ENCODE data around the gene NT5DC1. TPM values are rescaled to one million over a fixed set of nuclear protein-coding genes. Genes with fewer than 3 reads are reported as not detected.

NT5DC1 gene
- total RNA-seq, 2 donors from 2014 or later, result 49.2 to 55.8 TPM

GRCh38 chr6:116191881-116192280, 91.2 kb downstream of the NT5DC1 start:
- no peaks in the 10 kb centered on the region for H3K4me1 Mint-ChIP-seq (ENCODE audit: low read depth)
- H3K27me3 Mint-ChIP-seq (ENCODE audit: low read depth), result no peaks in the 10 kb centered on the region
- H3K27ac Mint-ChIP-seq, result no peak overlapping the region
- no peak for DNase-seq
- H3K4me3 Mint-ChIP-seq, result no peak overlapping the region
- H3K9me3 Mint-ChIP-seq, result no peaks in the 10 kb centered on the region
- no peak for ATAC-seq (replicated peaks in 1 of 2)
- peaks cover 1 to 2% of the 10 kb centered on the region in 2 donors for H3K36me3 Mint-ChIP-seq (ENCODE audit: insufficient read depth in 2 of 2)

GRCh38 chr6:116192786-116193185, 92.1 kb downstream of the NT5DC1 start:
- Mint-ChIP-seq H3K27ac (no peak overlapping the region), H3K9me3 (no peaks in the 10 kb centered on the region), H3K4me1 (ENCODE audit: low read depth) (no peaks in the 10 kb centered on the region), H3K4me3 (no peak overlapping the region), H3K27me3 (ENCODE audit: low read depth) (no peaks in the 10 kb centered on the region), H3K36me3 (ENCODE audit: insufficient read depth in 2 of 2) (peaks cover 1 to 2% of the 10 kb centered on the region in 2 donors)
- ATAC-seq (replicated peaks in 1 of 2) (no peak), DNase-seq (no peak)

DNA sequence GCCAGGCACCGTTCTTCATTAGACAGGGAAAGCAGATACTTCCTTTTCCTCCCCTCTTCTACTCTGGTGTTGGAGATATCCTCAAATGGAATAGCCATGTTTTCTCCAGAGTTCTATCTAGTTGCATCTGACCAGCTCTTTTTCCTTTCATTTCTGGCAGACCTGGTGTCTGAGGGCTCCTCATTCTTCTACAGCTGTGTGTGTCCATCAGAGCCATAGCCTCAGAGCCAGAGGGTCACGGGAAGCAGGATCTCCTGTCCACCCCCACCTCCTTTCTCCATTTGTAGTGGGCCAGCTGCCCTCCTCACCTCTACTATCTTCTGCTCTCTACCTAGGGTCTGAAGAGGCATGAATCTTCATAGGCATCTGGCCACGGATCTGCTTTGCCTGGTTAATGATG, 96.2 kb downstream of the NT5DC1 start:
- Mint-ChIP-seq H3K9me3 (no peaks in the 10 kb centered on the region), H3K27ac (no peak overlapping the region), H3K4me3 (no peak overlapping the region), H3K36me3 (ENCODE audit: insufficient read depth in 2 of 2) (no peaks in the 10 kb centered on the region), H3K27me3 (ENCODE audit: low read depth) (no peaks in the 10 kb centered on the region), H3K4me1 (ENCODE audit: low read depth) (no peaks in the 10 kb centered on the region)
- DNase-seq (no peak), ATAC-seq (replicated peaks in 1 of 2) (no peak)

- H3K9me3 Mint-ChIP-seq, result no peaks in the 10 kb centered on the region
- ATAC-seq (replicated peaks in 1 of 2), result no peak
- no peak for DNase-seq
- no peak overlapping the region for H3K27ac Mint-ChIP-seq
- no peaks in the 10 kb centered on the region for H3K27me3 Mint-ChIP-seq (ENCODE audit: low read depth)
- H3K4me3 Mint-ChIP-seq, result no peak overlapping the region
- no peaks in the 10 kb centered on the region for H3K4me1 Mint-ChIP-seq (ENCODE audit: low read depth)
- H3K36me3 Mint-ChIP-seq (ENCODE audit: insufficient read depth in 2 of 2), result no peaks in the 10 kb centered on the region
These were observed 100.1 kb downstream of the NT5DC1 start for GRCh38 chr6:116200619-116201249.

DNA sequence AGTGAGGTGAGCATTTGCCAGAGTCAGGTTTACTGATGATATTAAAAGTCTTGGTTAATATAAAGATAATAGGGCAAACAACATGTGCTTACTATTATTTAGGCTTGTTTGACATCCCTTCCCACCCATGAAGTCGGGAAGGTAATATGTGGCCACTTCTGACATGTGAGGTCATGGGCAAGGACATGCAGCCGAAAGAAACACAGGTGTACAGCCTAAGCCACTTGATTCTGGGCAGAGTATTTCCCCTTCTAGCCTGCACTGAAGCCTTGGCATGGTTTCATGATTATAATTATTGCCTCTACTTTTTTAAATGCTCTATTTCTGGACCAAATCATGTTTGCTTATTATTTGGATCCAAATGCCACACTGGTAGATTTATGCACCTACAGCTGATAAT, 100.9 kb downstream of the NT5DC1 start:
- H3K27ac Mint-ChIP-seq, result no peak overlapping the region
- no peak overlapping the region for H3K4me3 Mint-ChIP-seq
- no peaks in the 10 kb centered on the region for H3K27me3 Mint-ChIP-seq (ENCODE audit: low read depth)
- no peaks in the 10 kb centered on the region for H3K9me3 Mint-ChIP-seq
- DNase-seq (no peak), ATAC-seq (replicated peaks in 1 of 2) (no peak)
- no peaks in the 10 kb centered on the region for H3K4me1 Mint-ChIP-seq (ENCODE audit: low read depth)
- H3K36me3 Mint-ChIP-seq (ENCODE audit: insufficient read depth in 2 of 2), result no peaks in the 10 kb centered on the region

- ATAC-seq (replicated peaks in 1 of 2), result no peak
- no peaks in the 10 kb centered on the region for H3K27me3 Mint-ChIP-seq (ENCODE audit: low read depth)
- no peaks in the 10 kb centered on the region for H3K9me3 Mint-ChIP-seq
- H3K4me3 Mint-ChIP-seq, result no peak overlapping the region
- no peaks in the 10 kb centered on the region for H3K4me1 Mint-ChIP-seq (ENCODE audit: low read depth)
- no peak for DNase-seq
- H3K36me3 Mint-ChIP-seq (ENCODE audit: insufficient read depth in 2 of 2), result no peaks in the 10 kb centered on the region
- no peak overlapping the region for H3K27ac Mint-ChIP-seq
These were observed 104.6 kb downstream of the NT5DC1 start for GRCh38 chr6:116205281-116205680.

DNA sequence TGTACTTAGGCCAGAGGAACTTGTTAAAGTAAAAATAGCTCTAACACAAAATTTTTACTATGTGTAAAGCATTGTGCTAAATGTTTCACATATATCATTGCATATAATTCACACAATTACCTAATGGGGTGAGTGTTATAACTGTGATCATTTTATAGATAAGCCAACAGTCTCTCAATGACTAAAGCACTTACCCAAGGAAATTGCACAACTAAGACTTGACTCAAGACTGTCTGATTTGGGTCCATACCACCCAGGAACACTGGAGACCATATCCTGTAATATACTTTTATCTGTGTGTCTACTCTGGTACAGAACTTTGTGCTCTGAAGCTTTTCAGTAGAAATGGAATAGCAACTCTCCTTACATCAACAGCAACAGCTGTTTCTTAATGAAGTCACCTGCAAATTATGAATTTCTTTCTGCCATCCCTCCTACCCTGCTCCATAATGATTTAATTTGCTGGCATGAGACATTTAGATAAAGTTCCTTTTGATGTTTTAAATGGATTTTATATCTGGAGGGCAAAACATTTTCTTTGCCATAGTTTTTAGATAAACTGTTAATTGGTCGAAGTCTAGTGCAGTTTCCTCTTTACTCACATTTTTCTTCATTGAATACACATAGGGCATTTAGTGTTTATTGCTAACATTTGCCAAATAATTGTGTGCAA, 105.7 kb downstream of the NT5DC1 start:
- Mint-ChIP-seq H3K4me1 (ENCODE audit: low read depth) (no peaks in the 10 kb centered on the region), H3K4me3 (no peak overlapping the region), H3K27ac (no peak overlapping the region), H3K27me3 (ENCODE audit: low read depth) (no peaks in the 10 kb centered on the region), H3K36me3 (ENCODE audit: insufficient read depth in 2 of 2) (no peaks in the 10 kb centered on the region), H3K9me3 (no peaks in the 10 kb centered on the region)
- DNase-seq (no peak), ATAC-seq (replicated peaks in 1 of 2) (peak in 1 of 2 donors; percentile 44)

DNA sequence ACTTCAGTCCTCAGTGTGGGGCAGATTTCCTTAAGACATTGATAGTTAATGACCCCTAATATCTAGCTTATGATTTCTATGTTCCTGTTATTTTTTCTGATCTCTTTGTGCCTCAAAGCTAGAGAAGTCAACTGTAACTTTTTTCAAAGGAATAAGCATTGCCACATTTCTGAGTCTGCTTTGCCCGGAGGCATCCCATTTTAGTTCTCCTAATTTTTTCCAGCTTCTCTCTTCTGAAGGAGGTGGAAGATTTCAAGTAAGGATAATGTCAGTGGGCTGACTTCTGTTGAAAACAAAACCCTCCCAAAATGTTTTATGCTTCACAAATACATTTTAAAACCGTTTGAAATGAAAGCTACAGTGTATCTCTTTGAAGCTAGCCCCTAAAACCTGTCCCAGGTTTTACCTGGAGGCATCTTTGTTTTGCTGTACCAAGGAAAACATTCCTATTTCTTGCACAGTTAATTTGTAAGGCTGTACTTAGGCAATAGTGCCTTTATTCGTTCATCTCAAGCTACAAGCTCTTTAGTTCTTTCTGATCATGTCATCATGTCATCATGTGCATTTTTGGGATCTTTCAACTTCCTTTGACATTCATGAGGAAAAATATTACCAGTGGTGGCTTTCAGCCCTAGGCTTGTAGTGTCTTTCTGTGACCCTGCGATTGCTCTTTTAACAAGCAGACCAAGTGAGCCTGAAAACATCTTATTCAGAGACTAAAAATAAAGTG, 107.6 kb downstream of the NT5DC1 start:
- no peaks in the 10 kb centered on the region for H3K9me3 Mint-ChIP-seq
- H3K4me3 Mint-ChIP-seq, result no peak overlapping the region
- H3K4me1 Mint-ChIP-seq (ENCODE audit: low read depth), result no peaks in the 10 kb centered on the region
- no peak overlapping the region for H3K27ac Mint-ChIP-seq
- H3K27me3 Mint-ChIP-seq (ENCODE audit: low read depth), result no peaks in the 10 kb centered on the region
- DNase-seq (no peak), ATAC-seq (replicated peaks in 1 of 2) (no peak)
- H3K36me3 Mint-ChIP-seq (ENCODE audit: insufficient read depth in 2 of 2), result no peaks in the 10 kb centered on the region

DNA sequence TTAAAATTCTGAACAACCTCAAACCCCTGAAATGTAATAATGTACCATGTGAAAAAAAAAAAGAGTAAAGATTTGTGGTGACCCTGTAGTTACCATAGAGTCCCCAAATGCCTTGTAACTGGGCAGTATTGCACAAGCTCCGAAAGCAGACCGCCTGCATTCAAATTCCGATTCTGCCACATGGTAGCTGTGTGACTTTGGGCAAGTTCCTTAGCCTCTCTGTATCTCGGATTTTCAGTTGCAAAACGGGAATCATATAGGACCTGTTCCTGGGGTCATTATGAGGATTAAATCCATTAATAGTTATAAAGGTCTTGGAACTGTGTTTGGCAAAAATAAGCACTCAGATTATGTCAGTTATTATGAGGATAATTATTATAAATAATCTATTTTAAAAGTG, 109.7 kb downstream of the NT5DC1 start:
- Mint-ChIP-seq H3K27me3 (ENCODE audit: low read depth) (no peaks in the 10 kb centered on the region), H3K9me3 (no peaks in the 10 kb centered on the region), H3K4me3 (no peak overlapping the region), H3K36me3 (ENCODE audit: insufficient read depth in 2 of 2) (no peaks in the 10 kb centered on the region), H3K4me1 (ENCODE audit: low read depth) (no peaks in the 10 kb centered on the region), H3K27ac (no peak overlapping the region)
- ATAC-seq (replicated peaks in 1 of 2) (no peak), DNase-seq (no peak)

DNA sequence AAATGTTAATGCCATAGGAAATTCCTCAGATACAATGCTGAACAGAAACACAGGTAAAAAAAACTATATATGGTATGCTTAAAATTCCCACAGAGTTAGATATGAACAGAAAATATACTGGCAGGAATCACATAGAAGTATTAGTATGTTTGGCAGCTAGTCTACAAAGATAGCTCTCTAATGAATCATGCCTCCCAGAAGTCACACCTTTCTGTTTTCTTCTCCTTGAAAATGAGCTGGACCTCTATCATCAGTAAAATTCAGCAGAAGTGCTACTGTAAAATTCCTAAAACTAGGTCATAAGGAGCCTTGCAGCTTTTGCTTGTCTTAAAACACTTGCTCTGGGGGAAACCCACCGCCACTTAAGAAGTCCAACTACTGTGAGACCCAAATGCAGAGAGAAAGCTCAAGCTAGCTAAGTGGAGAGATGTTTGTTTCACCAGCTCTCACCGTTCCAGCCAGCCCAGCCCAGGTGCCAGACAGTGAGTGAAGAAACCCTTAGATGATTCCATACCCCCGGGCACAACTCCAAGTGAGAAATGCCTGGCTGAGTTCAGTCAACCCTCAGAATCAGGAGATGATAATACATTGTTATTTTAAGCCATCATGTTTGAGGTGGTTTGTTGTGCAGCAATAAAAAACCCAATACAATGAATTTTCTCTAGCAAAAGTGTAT, 110.2 kb downstream of the NT5DC1 start:
- no peaks in the 10 kb centered on the region for H3K4me1 Mint-ChIP-seq (ENCODE audit: low read depth)
- no peak overlapping the region for H3K4me3 Mint-ChIP-seq
- ATAC-seq (replicated peaks in 1 of 2), result no peak
- DNase-seq, result no peak
- H3K9me3 Mint-ChIP-seq, result no peaks in the 10 kb centered on the region
- no peaks in the 10 kb centered on the region for H3K36me3 Mint-ChIP-seq (ENCODE audit: insufficient read depth in 2 of 2)
- H3K27ac Mint-ChIP-seq, result no peak overlapping the region
- H3K27me3 Mint-ChIP-seq (ENCODE audit: low read depth), result no peaks in the 10 kb centered on the region

- ATAC-seq (replicated peaks in 1 of 2) (no peak), DNase-seq (no peak)
- no peak overlapping the region for H3K27ac Mint-ChIP-seq
- H3K4me1 Mint-ChIP-seq (ENCODE audit: low read depth), result peaks cover 5% of the 10 kb centered on the region
- H3K36me3 Mint-ChIP-seq (ENCODE audit: insufficient read depth in 2 of 2), result no peaks in the 10 kb centered on the region
- H3K4me3 Mint-ChIP-seq, result no peak overlapping the region
- no peaks in the 10 kb centered on the region for H3K9me3 Mint-ChIP-seq
- no peaks in the 10 kb centered on the region for H3K27me3 Mint-ChIP-seq (ENCODE audit: low read depth)
These were observed 114.0 kb downstream of the NT5DC1 start for GRCh38 chr6:116214681-116215080.

GRCh38 chr6:116215414-116215813, 114.8 kb downstream of the NT5DC1 start:
- Mint-ChIP-seq H3K9me3 (no peaks in the 10 kb centered on the region), H3K36me3 (ENCODE audit: insufficient read depth in 2 of 2) (no peaks in the 10 kb centered on the region), H3K27ac (no peak overlapping the region), H3K4me3 (no peak overlapping the region), H3K27me3 (ENCODE audit: low read depth) (no peaks in the 10 kb centered on the region), H3K4me1 (ENCODE audit: low read depth) (peaks cover 5% of the 10 kb centered on the region)
- ATAC-seq (replicated peaks in 1 of 2) (no peak), DNase-seq (no peak)

DNA sequence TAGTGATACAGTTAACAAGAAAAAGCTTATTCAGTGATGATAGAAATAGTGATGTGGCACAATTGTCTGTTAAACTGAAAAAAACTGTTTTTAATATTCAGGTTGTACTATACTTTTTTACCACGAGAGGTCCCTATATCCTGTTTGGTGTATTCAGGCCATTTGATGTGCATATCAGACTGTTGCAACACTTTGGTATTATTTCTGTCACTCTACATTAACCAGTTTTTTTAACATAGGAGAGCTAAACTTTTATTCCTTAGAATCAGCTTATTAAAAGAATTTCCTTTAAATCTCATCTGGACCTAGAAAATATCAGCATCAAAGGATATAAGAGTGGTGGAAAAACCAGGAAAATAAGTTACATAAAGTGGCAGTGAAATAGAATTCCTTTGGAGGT, 116.4 kb downstream of the NT5DC1 start:
- Mint-ChIP-seq H3K9me3 (no peaks in the 10 kb centered on the region), H3K36me3 (ENCODE audit: insufficient read depth in 2 of 2) (no peaks in the 10 kb centered on the region), H3K27me3 (ENCODE audit: low read depth) (no peaks in the 10 kb centered on the region), H3K4me1 (ENCODE audit: low read depth) (peaks cover 5% of the 10 kb centered on the region), H3K27ac (peak overlapping the region; percentile 22), H3K4me3 (no peak overlapping the region)
- ATAC-seq (replicated peaks in 1 of 2) (peak; percentile 48 to 50), DNase-seq (no peak)

Data from activated T-cell treated with anti-CD3 and anti-CD28 coated beads, Interleukin-2, amount 50 U/mL, for 72 hours (primary cell).